ENCODE data around the gene NDUFA11. TPM values are rescaled to one million over a fixed set of nuclear protein-coding genes. Genes with fewer than 3 reads are reported as not detected.
"Not testable (repeated sequence)": the region's sequence is repeated elsewhere in the genome, so short reads cannot be mapped to it uniquely, and the experiment has no call there.

NDUFA11 gene
- polyA plus RNA-seq, 1 of the 3 experiments (the other 2 are of a cell fraction) = 534 TPM

DNA sequence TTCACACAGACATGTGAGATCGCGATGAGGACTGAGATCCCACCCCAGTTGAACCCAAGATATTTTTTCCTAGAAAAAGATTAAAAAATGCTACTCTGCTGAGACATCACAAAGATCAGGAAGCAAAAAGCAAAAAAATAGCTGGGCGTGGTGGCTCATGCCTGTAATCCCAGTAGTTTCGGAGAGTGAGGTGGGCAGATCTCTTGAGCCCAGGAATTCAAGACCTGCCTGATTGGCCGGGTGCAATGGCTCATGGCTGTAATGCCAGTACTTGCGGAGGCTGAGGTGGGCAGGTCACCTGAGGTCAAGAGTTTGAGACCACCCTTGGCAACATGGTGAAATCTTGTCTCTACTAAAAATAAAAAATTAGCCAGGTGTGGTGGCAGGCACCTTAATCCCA is 53.4 kb downstream of the NDUFA11 start (continued):
- no peak for TF ChIP-seq TAF1 (IDR thresholded peaks at IDR 0.05; ENCODE audit: borderline replicate concordance, low read depth, low read length)
- no peak for TF ChIP-seq ELF1 (IDR thresholded peaks at IDR 0.05)

DNA sequence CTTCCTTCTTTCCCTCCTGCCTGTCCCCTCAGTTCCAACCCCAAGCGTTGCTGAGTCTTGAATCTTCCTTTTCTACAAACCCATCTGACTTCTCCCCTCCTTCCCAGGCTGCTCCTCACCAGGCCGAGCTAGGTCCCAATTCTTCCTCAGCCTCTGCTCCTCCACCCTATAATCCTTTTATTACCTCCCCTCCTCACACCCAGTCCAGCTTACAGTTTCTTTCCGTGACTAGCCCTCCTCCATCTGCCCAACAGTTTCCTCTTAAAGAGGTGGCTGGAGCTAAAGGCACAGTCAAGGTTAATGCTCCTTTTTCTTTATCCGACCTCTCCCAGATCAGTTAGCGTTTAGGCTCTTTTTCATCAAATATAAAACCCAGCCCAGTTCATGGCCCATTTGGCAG is 55.0 kb downstream of the NDUFA11 start:
- H3K36me3 ChIP-seq (replicated peaks in 1 of 2; ENCODE audit: control insufficient read depth in 1 of 2, insufficient read depth in 2 of 2, low read length in 1 of 2); DNase-seq; H3K9me2 ChIP-seq; H2AFZ ChIP-seq (ENCODE audit: low read depth); H3K9ac ChIP-seq; H3F3A ChIP-seq (replicated peaks; ENCODE audit: insufficient read depth); H3K27me3 ChIP-seq (ENCODE audit: insufficient read depth); H3K27ac ChIP-seq (ENCODE audit: low read depth in 2 of 2, low read length in 1 of 2); POLR2A ChIA-PET; H3K4me3 ChIP-seq (ENCODE audit: low read depth in 2 of 2, low read length in 1 of 2); H3K4me1 ChIP-seq (ENCODE audit: control insufficient read depth in 1 of 2, insufficient read depth in 2 of 2, low read depth in 1 of 2, low read length in 1 of 2); H3K79me2 ChIP-seq (ENCODE audit: insufficient read depth); H3K9me3 ChIP-seq; H4K20me1 ChIP-seq (ENCODE audit: insufficient read depth); H3K4me2 ChIP-seq: not testable (repeated sequence)
- WGBS (ENCODE audit: low lambda C conversion rate) = 78% methylated on average over 5 of the region's 5 CpGs
- CTCF ChIA-PET = interaction anchor here (0.8 kb wide), 1 partner anchor 19 kb away, joined by 3 read pairs; no protein-coding TSS in a partner anchor

- H2AFZ ChIP-seq (ENCODE audit: low read depth); H3K4me1 ChIP-seq (ENCODE audit: control insufficient read depth in 1 of 2, insufficient read depth in 2 of 2, low read depth in 1 of 2, low read length in 1 of 2); H3K9me3 ChIP-seq; H3K27ac ChIP-seq (ENCODE audit: low read depth in 2 of 2, low read length in 1 of 2); DNase-seq; POLR2A ChIA-PET; H3K4me3 ChIP-seq (ENCODE audit: low read depth in 2 of 2, low read length in 1 of 2); H3K79me2 ChIP-seq (ENCODE audit: insufficient read depth); H3K9me2 ChIP-seq; H4K20me1 ChIP-seq (ENCODE audit: insufficient read depth); CTCF ChIA-PET; H3F3A ChIP-seq (replicated peaks; ENCODE audit: insufficient read depth); H3K4me2 ChIP-seq; H3K27me3 ChIP-seq (ENCODE audit: insufficient read depth); H3K36me3 ChIP-seq (replicated peaks in 1 of 2; ENCODE audit: control insufficient read depth in 1 of 2, insufficient read depth in 2 of 2, low read length in 1 of 2); H3K9ac ChIP-seq: not testable (repeated sequence)
- WGBS (ENCODE audit: low lambda C conversion rate) = 46% methylated on average over 10 of the region's 10 CpGs
Observed at GRCh38 chr19:5847846-5848245, 55.7 kb downstream of the NDUFA11 start.

Other genes with a start within 250 kb of the NDUFA11 start
- 112 and 116 TPM in 2 replicates for gene MICOS13, start 223.3 kb downstream of the NDUFA11 start, polyA plus RNA-seq (2012; rRNA removed)
- gene HSD11B1L, start 222.8 kb downstream of the NDUFA11 start, polyA plus RNA-seq (2012; rRNA removed) = 52.0 and 53.3 TPM in 2 replicates
- 871 and 1,383 TPM in 2 replicates for gene RPL36, start 213.5 kb downstream of the NDUFA11 start, polyA plus RNA-seq (2012; rRNA removed)
- gene LONP1, start 183.6 kb downstream of the NDUFA11 start, polyA plus RNA-seq (2012; rRNA removed) = 75.4 and 111 TPM in 2 replicates
- gene CATSPERD, start 183.2 kb downstream of the NDUFA11 start, polyA plus RNA-seq (2012; rRNA removed) = not detected in 2 replicates
- gene PRR22, start 119.0 kb downstream of the NDUFA11 start, polyA plus RNA-seq (2012; rRNA removed) = 0.82 and 0.91 TPM in 2 replicates
- 44.0 and 45.2 TPM in 2 replicates for gene DUS3L, start 112.6 kb downstream of the NDUFA11 start, polyA plus RNA-seq (2012; rRNA removed)
- gene NRTN, start 98.7 kb downstream of the NDUFA11 start, polyA plus RNA-seq (2012; rRNA removed) = 0.54 and 0.99 TPM in 2 replicates
- gene FUT6, start 64.1 kb downstream of the NDUFA11 start, polyA plus RNA-seq (2012; rRNA removed) = not detected in 2 replicates
- not detected in 2 replicates for gene FUT3, start 52.3 kb downstream of the NDUFA11 start, polyA plus RNA-seq (2012; rRNA removed)
- gene FUT5, start 33.2 kb downstream of the NDUFA11 start, polyA plus RNA-seq (2012; rRNA removed) = not detected in 2 replicates
- 6.5 and 9.1 TPM in 2 replicates for gene VMAC, start 1.1 kb upstream of the NDUFA11 start, polyA plus RNA-seq (2012; rRNA removed)
- gene CAPS, start 10.5 kb upstream of the NDUFA11 start, polyA plus RNA-seq (2012; rRNA removed) = 13.4 and 17.3 TPM in 2 replicates
- 71.8 and 84.0 TPM in 2 replicates for gene RANBP3, start 74.3 kb upstream of the NDUFA11 start, polyA plus RNA-seq (2012; rRNA removed)
- gene RFX2, start 206.7 kb upstream of the NDUFA11 start, polyA plus RNA-seq (2012; rRNA removed) = 10.0 and 12.6 TPM in 2 replicates
- not detected in 2 replicates for gene ACSBG2, start 231.9 kb upstream of the NDUFA11 start, polyA plus RNA-seq (2012; rRNA removed)